Dendritic cell treated with granulocyte-macrophage colony-stimulating factor and Interleukin-4, amounts not matched to agents 40 ng/mL and 50 ng/mL, for 4 days (primary cell): ENCODE results near the gene EHD1.
"Not testable (repeated sequence)": the region's sequence is repeated elsewhere in the genome, so short reads cannot be mapped to it uniquely, and the experiment has no call there.

Source experiments
- H3K27ac Mint-ChIP-seq: one replicate; pipeline ENCODE4 v1.8.0; 2022; ENCODE audit warnings: mild to moderate bottlenecking, mixed read lengths
- H3K27me3 Mint-ChIP-seq: one replicate; pipeline ENCODE4 v1.8.0; 2022; ENCODE audit warnings: mild to moderate bottlenecking, mixed read lengths
- H3K36me3 Mint-ChIP-seq: one replicate; pipeline ENCODE4 v1.8.0; 2022; ENCODE audit warnings: low read depth, mixed read lengths
- H3K4me1 Mint-ChIP-seq: one replicate; pipeline ENCODE4 v1.8.0; 2022; ENCODE audit warnings: low read depth, mixed read lengths
- H3K4me3 Mint-ChIP-seq: one replicate; pipeline ENCODE4 v1.8.0; 2022; ENCODE audit warnings: mild to moderate bottlenecking, moderate library complexity, mixed read lengths
- H3K9me3 Mint-ChIP-seq: one replicate; pipeline ENCODE4 v1.8.0; 2022; ENCODE audit warnings: mixed read lengths
- intact Hi-C: fragments of 100-400 bp; cut with micrococcal nuclease; formaldehyde crosslinking; loops from one replicate; pipeline ENCODE4 v1.15.0; 2022

The EHD1 gene

DNA sequence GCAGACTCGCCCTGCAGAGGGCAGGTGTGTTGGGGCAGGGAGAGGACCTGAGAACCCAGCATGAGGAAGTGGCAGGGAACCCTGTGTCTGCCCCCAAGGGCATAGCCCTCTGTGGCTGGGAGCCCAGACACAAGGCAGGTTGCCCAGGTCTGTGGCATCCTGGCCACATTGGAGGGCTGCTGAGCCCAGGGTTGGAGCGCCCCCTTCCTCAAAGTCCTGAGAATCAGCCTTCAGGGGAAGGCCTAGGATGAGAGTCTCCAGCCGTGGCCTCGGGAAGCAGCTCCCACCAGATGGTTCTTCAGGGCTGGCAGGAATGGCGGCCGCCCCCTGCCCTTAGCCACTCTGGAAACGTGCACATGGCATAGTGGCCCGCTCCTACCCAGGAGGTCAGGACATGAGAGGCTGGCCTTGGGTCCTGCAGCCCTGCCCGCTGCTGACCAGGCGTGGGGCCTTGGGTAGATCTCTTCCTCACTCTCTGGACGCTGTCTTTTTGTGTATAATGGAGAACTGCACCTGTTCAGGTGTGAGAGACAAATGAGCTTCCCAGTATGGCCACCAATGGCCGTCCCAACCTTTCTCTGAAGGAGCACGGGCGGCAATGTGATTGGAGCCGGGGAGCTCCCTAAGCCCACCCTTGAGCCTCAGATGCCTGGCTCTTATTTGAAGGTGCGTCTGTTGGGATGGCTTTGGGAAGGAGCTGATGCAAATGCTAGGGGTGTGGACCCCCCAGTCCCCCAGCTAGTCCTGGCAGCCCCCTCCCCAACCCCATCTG is 29.4 kb downstream of the EHD1 start:
- intact Hi-C loops = loop anchor here (5.0 kb wide), 3 partner anchors 148 to 268 kb away; partner anchors contain the start of genes ARL2, BATF2 and ZNHIT2
- peaks cover 9% of the 10 kb centered on the region for H3K36me3 Mint-ChIP-seq
- peak overlapping the region; percentile 10 for H3K27ac Mint-ChIP-seq
- H3K4me3 Mint-ChIP-seq = no peak overlapping the region
- H3K27me3 Mint-ChIP-seq = peaks cover 20% of the 10 kb centered on the region
- peaks cover 64% of the 10 kb centered on the region for H3K4me1 Mint-ChIP-seq
- no peaks in the 10 kb centered on the region for H3K9me3 Mint-ChIP-seq

DNA sequence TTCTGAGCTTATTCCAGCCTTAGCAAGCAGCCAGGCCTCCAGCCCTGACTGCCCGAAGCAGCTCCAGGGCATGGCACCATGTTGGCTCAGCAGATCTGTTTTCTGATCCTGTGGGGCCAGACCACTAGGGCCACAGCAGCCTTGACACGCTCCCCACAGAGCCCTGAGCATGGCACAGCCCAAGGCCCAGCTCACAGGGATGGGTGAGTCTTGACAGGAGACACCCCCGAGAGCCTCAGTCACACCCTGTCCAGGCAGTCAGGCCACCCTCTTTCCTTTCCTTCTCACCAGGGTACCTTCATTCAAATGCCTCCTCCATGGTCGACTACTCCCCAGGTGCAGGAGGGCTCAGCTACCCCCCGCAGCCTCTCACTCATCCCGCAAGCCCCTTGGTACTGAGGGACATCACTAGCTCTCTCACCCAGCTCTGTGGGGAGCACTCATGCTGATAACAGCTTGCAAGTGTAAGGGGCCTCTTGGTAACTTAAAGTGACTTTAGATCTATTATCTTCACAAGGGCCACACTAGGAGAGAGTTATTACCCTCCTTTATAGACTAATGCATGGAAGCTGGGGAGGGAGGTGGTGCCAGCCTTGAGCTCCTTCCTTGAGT is 30.1 kb downstream of the EHD1 start:
- intact Hi-C loops = loop anchor here (5.0 kb wide), 3 partner anchors 149 to 269 kb away; partner anchors contain the start of genes ARL2, BATF2 and ZNHIT2
- H3K27ac Mint-ChIP-seq = peak overlapping the region; percentile 10
- peaks cover 26% of the 10 kb centered on the region for H3K27me3 Mint-ChIP-seq
- no peaks in the 10 kb centered on the region for H3K9me3 Mint-ChIP-seq
- H3K4me3 Mint-ChIP-seq = no peak overlapping the region
- peaks cover 2% of the 10 kb centered on the region for H3K36me3 Mint-ChIP-seq
- H3K4me1 Mint-ChIP-seq = peaks cover 64% of the 10 kb centered on the region

DNA sequence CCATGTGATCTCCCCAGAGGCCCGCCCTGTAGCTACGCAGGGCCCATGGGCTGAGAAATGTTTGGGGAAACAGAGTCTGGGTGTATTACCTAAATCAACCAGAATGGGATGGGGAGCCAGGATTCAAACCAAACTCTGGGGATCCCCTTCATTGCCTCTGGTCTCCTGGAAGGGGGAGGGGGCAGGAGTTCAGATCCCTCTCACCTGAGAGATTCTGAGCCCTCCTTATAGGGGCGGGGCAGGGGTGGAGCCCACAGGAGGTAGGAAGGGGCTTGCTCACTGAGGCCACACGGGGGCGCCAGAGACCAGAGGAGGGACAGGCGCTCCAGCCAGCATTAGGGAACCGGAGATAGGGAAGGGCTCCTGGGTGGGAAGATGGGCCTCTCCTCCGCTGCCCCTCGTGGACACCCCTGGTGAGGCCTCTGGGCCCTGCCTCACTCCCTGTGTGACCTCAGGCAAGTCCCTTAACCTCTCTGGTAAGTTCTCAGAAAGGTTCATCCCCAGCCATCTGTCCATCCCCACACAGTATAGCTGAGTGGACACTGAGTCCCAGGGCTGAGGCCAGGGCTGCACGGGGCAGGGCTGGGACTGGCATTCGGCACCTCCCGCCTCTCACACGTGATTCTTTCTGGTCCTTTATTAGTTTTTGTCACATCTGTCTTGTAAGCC is 31.3 kb downstream of the EHD1 start:
- Mint-ChIP-seq H3K4me1 (peaks cover 52% of the 10 kb centered on the region), H3K27me3 (peaks cover 30% of the 10 kb centered on the region), H3K36me3 (no peaks in the 10 kb centered on the region), H3K4me3 (no peak overlapping the region), H3K27ac (no peak overlapping the region), H3K9me3 (no peaks in the 10 kb centered on the region)
- intact Hi-C loops = loop anchor here (1.0 to 5.0 kb wide), 5 partner anchors 47 to 270 kb away; partner anchors contain the start of genes ARL2, BATF2, PPP2R5B and ZNHIT2

DNA sequence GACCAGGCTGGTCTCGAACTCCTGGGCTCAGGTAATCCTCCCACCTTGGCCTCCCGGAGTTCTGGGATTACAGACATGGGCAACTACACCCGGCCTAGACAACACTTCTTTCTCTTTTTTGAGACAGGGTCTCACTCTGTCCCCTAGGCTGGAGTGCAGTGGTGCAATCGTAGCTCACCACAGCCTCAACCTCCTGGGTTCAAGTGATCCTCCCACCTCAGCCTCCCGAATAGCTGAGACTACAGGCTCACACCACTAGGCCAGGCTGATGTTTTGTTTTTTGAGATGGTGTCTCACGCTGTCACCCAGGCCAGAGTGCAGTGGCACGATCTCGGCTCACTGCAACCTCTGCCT is 32.7 kb downstream of the EHD1 start:
- H3K27ac Mint-ChIP-seq, H3K4me3 Mint-ChIP-seq, H3K36me3 Mint-ChIP-seq, H3K9me3 Mint-ChIP-seq: not testable (repeated sequence)
- intact Hi-C loops = loop anchor here (2.0 to 5.0 kb wide), 4 partner anchors 79 to 272 kb away; partner anchors contain the start of genes ARL2, BATF2, PPP2R5B and ZNHIT2
- H3K4me1 Mint-ChIP-seq = peaks cover 38% of the 10 kb centered on the region
- H3K27me3 Mint-ChIP-seq = peaks cover 25% of the 10 kb centered on the region

DNA sequence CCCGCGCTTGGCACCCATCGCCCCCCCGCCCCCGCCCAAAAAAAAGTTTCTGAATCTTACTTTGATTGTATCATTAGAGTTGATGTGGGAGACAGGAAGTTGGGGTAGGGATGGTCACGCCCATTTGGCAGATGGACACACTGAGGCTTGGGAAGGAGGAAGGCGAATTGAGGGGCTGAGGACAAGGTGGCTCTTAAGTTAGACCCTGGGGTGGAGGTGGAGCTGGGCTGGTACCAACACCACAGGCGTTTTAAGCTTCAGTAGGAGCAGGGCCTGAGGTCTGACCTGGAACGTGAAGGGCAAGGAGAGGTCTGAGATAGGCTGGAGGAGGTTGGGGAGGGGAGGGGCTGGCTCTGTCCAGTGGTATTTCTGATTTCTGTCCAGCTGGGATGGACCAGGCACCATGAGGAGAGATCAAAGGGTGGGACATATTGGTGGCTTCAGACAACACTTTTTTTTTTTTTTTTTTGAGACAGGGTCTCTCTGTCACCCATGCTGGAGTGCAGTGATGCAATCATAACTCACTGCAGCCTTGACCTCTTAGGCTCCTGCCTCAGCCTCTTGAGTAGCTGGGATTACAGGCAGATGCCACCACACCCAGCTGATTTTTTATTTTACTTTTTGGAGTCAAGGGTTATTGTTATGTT is 33.2 kb downstream of the EHD1 start:
- peaks cover 25% of the 10 kb centered on the region for H3K27me3 Mint-ChIP-seq
- H3K4me1 Mint-ChIP-seq = peaks cover 38% of the 10 kb centered on the region
- H3K36me3 Mint-ChIP-seq = no peaks in the 10 kb centered on the region
- no peak overlapping the region for H3K27ac Mint-ChIP-seq
- intact Hi-C loops = loop anchor here (5.0 kb wide), 3 partner anchors 152 to 272 kb away; partner anchors contain the start of genes ARL2, BATF2 and ZNHIT2
- no peaks in the 10 kb centered on the region for H3K9me3 Mint-ChIP-seq
- H3K4me3 Mint-ChIP-seq = peak overlapping the region; percentile 14

DNA sequence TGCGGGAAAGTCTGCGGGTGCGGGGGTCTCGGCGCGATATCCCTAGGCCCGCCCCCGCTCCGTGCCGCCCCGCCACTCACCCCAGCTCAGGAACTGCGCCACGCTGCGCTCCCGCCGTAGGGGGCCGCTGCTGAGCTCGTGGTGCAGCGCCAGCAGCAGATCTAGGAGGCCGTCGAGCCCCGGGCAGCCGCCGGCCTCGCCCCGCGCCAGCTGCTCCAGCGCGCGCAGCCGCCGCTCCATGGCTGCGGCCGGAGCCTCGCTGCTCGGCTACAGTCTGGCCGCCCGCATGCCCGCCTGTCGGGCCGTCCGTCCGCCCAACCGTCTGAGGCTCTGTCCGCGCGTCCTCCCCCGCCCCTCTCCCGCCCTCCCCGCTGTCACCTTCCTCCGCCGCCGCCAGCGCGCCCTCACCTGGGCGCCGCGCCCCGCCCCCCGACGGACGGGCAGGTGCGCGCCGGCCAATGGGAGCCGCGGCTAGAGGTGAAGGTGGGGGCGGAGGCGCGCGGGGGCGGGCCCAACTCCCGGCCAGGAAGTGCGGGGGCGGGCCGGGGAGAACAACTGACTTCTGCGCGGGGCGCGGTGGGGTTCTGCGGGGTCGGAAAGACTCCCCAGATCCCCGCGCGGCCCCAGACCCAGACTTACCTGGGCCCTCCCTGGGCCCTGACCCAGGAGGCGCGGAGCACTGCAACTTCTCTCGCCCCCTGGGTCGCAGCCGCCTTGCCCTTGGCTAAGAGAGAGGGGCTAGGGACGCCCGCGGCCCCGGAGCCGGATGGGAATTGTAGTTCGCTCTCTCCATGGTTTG is 33.9 kb downstream of the EHD1 start, which contains the start of gene CDC42BPG:
Gene CDC42BPG, minus strand, starts transcription at position 324 of the 799 bp plus-strand sequence. Its CDS starts 84 bp downstream, at position 240.
- no peaks in the 10 kb centered on the region for H3K36me3 Mint-ChIP-seq
- H3K4me1 Mint-ChIP-seq = peaks cover 35% of the 10 kb centered on the region
- H3K4me3 Mint-ChIP-seq = peak within 1 kb of the TSS; percentile 48
- H3K9me3 Mint-ChIP-seq = no peaks in the 10 kb centered on the region
- H3K27me3 Mint-ChIP-seq = peaks cover 25% of the 10 kb centered on the region
- H3K27ac Mint-ChIP-seq = no peak within 1 kb of the TSS
- intact Hi-C loops = loop anchor here (5.0 kb wide), 3 partner anchors 153 to 273 kb away; partner anchors contain the start of genes ARL2, BATF2 and ZNHIT2

DNA sequence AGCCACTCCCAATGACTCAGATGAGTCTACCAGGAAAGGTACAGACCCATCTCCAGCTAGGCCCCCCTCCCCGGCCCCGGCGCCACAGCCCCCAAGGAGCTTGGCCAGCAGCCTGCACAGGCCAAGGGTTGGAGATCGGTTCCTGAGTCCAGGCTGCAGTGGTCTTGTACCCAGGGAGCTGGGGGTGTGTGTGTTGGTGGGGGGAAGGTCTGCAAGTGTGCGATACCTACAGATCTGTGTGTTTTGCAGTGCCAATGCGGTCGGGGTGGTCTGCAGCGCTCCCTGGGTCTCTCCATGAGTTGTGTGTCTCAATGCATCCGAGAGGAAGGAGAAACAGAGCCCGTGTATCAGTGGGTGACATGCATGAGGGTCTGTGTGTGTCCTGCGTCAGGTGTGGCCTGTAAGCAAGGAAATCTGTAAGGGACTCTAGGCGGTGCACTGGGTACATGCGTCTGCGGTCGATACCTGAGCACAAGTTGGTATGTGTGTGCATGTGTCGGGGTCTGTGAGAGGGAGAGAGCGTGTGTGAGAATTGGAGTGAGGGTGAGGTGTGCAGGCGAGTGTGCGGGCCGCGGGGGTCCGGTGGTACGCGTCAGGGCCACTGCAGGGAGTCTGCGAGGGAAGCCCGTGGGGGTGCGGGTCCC is 34.6 kb downstream of the EHD1 start:
- H3K36me3 Mint-ChIP-seq = no peaks in the 10 kb centered on the region
- H3K9me3 Mint-ChIP-seq = no peaks in the 10 kb centered on the region
- H3K4me3 Mint-ChIP-seq = peak overlapping the region; percentile 24
- H3K27ac Mint-ChIP-seq = no peak overlapping the region
- intact Hi-C loops = no loop called here
- H3K27me3 Mint-ChIP-seq = peaks cover 21% of the 10 kb centered on the region
- peaks cover 28% of the 10 kb centered on the region for H3K4me1 Mint-ChIP-seq

DNA sequence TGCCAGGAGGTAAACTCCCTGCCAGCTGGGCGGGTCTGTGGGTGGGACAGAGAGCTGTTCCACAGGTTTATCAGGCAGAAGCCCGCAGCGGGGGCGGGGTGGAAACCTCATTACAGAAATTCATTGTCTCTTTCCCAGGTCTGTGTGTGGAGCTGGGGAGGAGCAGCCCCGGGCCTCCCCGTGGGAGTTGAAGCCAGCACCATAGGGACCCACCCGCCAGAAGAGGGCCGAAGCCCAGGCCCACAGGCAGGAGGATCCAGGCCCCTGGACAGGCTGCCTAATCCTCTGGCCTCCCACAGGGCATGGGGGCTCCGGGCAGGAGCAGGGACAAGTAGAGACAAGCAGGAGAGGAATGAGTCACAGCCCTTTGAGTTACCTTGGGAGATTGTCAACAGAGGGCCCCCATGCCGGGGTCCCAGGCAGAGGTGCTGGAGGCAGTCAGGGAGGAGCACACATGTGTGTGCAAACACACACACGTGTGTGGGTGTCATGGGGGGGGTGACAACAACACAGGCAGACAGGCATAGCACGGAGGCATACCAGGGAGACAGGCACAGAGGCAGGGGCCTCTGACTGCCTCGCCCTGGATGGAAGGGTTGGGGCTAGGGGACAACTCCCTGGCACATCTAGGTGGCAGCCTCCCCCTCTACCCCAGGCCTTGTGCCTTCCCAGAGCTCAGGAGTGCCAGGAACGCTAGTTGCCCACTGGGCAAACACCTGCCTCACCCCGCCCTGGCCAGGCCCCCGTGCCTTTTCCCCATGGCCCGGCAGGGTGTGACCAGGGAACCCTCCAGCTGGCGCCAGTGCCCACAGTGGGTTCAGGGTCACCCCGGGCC is 35.4 kb downstream of the EHD1 start:
- Mint-ChIP-seq H3K9me3 (no peaks in the 10 kb centered on the region), H3K27ac (no peak overlapping the region), H3K27me3 (peaks cover 17% of the 10 kb centered on the region), H3K36me3 (no peaks in the 10 kb centered on the region), H3K4me1 (peaks cover 20% of the 10 kb centered on the region), H3K4me3 (no peak overlapping the region)
- intact Hi-C loops = no loop called here

DNA sequence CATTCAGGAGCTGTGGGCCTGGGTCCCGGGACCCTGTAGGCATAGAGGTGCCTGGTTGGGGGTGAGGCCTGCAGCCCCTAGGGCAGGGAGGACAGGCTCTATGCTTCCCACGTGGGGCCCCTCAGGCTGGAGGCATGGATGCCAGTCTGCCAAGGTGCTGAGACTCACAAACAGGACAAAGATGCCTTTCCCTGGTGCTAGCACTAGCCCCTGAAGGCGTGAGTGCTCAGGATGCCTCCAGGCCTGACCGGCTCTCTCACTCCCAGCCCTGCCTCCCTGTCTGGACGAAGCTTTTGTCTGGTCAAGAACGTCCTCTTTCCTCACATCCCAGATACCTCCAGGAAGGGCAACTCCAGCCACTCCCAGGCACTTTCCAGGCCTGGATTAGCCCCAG is 36.1 kb downstream of the EHD1 start:
- no peak overlapping the region for H3K4me3 Mint-ChIP-seq
- peaks cover 18% of the 10 kb centered on the region for H3K4me1 Mint-ChIP-seq
- H3K36me3 Mint-ChIP-seq = no peaks in the 10 kb centered on the region
- no peaks in the 10 kb centered on the region for H3K9me3 Mint-ChIP-seq
- intact Hi-C loops = no loop called here
- H3K27me3 Mint-ChIP-seq = peaks cover 17% of the 10 kb centered on the region
- no peak overlapping the region for H3K27ac Mint-ChIP-seq

DNA sequence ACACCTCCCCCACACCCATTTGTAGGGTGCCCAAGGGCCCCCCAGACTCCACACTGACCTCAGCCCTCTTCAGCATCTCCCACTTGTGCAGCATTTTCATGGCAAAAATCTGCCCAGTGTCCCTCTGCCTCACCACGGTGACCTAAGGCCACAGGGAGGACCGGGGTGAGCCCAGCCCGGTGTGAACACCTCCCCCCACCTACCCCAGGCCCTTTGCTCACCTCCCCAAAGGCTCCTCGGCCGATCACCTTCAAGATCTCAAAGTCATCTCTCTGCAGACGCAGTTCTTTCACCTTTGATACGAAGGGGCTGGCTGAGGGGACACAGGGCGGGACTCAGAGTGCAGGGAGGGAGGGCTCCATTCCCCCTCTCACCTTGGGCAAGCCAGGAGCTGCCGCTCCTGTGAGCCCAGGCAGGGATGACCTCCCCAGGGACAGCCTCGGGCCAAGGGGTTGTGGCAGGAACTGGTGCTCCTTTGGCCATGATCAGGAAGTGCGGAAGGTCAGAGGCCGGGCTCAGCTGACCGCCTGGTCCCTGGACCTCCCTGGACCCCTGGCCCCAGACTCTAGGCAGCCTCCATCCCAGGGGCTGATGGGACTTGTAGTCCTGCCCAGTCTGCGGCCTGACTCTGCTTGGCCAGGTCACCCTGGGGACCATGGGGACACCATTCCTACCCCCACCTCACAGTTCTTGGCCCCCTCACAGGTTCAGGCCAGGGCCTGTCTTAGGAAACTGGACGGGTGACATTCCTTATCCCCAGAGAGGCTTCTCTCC is 36.6 kb downstream of the EHD1 start:
- Mint-ChIP-seq H3K4me3 (no peak overlapping the region), H3K9me3 (no peaks in the 10 kb centered on the region), H3K27me3 (peaks cover 17% of the 10 kb centered on the region), H3K27ac (peak overlapping the region; percentile 7), H3K36me3 (no peaks in the 10 kb centered on the region), H3K4me1 (peaks cover 14% of the 10 kb centered on the region)
- intact Hi-C loops = no loop called here

DNA sequence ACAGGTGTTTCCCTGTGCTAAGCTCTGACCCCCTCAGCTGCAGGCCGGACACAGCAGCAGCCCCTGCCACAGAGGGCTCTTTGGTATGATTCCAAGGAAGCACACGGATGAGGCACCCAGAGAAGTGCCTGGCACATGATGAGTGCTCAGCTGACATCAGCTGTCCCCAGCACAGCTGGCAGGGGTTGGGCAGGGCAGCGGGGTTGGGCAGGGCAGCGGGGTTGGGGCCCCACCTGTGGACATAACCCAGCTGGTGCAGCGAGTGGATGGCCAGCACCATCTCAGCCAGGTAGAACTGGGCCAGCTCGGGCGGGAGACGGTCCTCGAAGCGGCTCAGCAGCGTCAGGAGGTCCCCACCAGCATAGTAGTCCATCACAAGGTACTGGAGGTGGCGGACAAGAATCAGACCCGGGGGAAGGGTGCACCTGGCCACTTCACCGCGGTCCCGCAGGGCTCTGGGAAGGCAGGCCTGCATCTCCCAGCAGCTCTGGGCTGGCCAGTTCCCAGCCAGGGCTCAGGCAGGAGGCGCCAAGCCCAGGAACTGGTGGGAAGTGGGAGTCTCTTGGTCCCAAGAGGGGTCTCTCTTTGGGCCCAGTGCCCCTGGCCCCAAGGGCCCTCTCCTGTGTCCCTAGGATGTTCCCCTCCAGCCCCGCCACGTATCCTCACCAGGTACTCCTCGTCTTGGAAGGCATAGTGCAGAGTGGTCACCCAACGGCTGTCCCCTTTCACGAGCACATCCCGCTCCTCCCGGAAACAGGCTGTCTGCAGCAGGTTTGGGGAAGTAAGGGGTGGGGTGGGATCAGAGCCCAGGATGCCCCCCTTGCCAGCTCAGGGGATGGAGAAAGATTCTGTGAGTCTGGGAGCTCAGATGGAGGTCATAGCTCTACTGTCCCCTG is 38.3 kb downstream of the EHD1 start:
- intact Hi-C loops = no loop called here
- Mint-ChIP-seq H3K4me3 (no peak overlapping the region), H3K27me3 (peaks cover 15% of the 10 kb centered on the region), H3K9me3 (no peaks in the 10 kb centered on the region), H3K27ac (no peak overlapping the region), H3K4me1 (peaks cover 11% of the 10 kb centered on the region), H3K36me3 (no peaks in the 10 kb centered on the region)
